NCI-H524 (cell line): ENCODE results near the gene CFAP410.
"Not testable (repeated sequence)": the region's sequence is repeated elsewhere in the genome, so short reads cannot be mapped to it uniquely, and the experiment has no call there.

Experiments
- DNase-seq, 2 experiments: peaks; one replicate each; lab custom pipeline; 2025; lab: John Stamatoyannopoulos, UW

CFAP410 gene

GRCh38 chr21:44368711-44369446, 29.7 kb upstream of the CFAP410 start:
- DNase-seq, result peak in 1 of 2 experiments; percentile 28

GRCh38 chr21:44366586-44367211, 27.5 kb upstream of the CFAP410 start:
- no peak for DNase-seq

GRCh38 chr21:44365967-44366585, 26.9 kb upstream of the CFAP410 start:
- DNase-seq, result no peak

- no peak for DNase-seq
Measured at GRCh38 chr21:44365251-44365966, 26.2 kb upstream of the CFAP410 start.

- no peak for DNase-seq
Measured at GRCh38 chr21:44364151-44365053, 25.2 kb upstream of the CFAP410 start.

GRCh38 chr21:44363278-44363677, 24.1 kb upstream of the CFAP410 start:
- DNase-seq, result no peak

- DNase-seq, result not testable (repeated sequence)
Measured at GRCh38 chr21:44361903-44362302, 22.7 kb upstream of the CFAP410 start.

- no peak for DNase-seq
Measured at GRCh38 chr21:44360159-44360558, 21.0 kb upstream of the CFAP410 start.

GRCh38 chr21:44359396-44359795, 20.2 kb upstream of the CFAP410 start:
- DNase-seq, result no peak

- no peak for DNase-seq
Measured at GRCh38 chr21:44357064-44357837, 18.1 kb upstream of the CFAP410 start.

GRCh38 chr21:44356636-44357035, 17.4 kb upstream of the CFAP410 start:
- no peak for DNase-seq

- DNase-seq, result no peak
Measured at GRCh38 chr21:44356160-44356559, 17.0 kb upstream of the CFAP410 start.

- DNase-seq, result no peak
Measured at GRCh38 chr21:44354775-44355771, 15.9 kb upstream of the CFAP410 start.

- DNase-seq, result no peak
Measured at GRCh38 chr21:44354001-44354405, 14.8 kb upstream of the CFAP410 start.

- DNase-seq, result no peak
Measured at GRCh38 chr21:44353191-44353970, 14.2 kb upstream of the CFAP410 start, which contains the start of gene TRPM2. TSS of gene TRPM2 (plus strand) at chr21:44353621. CDS start at chr21:44353701, 80 bp downstream.

GRCh38 chr21:44352253-44352860, 13.2 kb upstream of the CFAP410 start:
- no peak for DNase-seq

GRCh38 chr21:44351535-44352252, 12.5 kb upstream of the CFAP410 start:
- DNase-seq, result no peak
